Sigmoid colon (tissue), 4 donors: ENCODE measurements around the gene CALML6.

Experiments
- CTCF ChIP-seq, 4 experiments: fragments of 450-650 bp in 3 of 4; fragments of 200-600 bp in 1 of 4; IDR thresholded peaks; one replicate each; pipeline ENCODE4 v1.5.1; 2016 to 2019; ENCODE audit warnings: antibody characterized with exemption in 4 of 4, mild to moderate bottlenecking in 3 of 4, moderate library complexity in 2 of 4
- EP300 ChIP-seq, 4 donors: sonication (generic); formaldehyde crosslinking; IDR thresholded peaks; one replicate each; pipeline ENCODE4 v1.6.1; 2017; ENCODE audit warnings: antibody characterized with exemption in 4 of 4
- POLR2A ChIP-seq, 2 donors: fragments of 450-650 bp; IDR thresholded peaks; one replicate each; pipeline ENCODE4 v1.6.1; 2016; ENCODE audit warnings: antibody characterized with exemption in 2 of 2, mild to moderate bottlenecking in 2 of 2, moderate library complexity in 2 of 2

GRCh38 chr1:1889090-1889750 lies 25.8 kb upstream of the CALML6 start:
- TF ChIP-seq CTCF (IDR thresholded peaks at IDR 0.05) (no peak), POLR2A (IDR thresholded peaks at IDR 0.05) (no peak), EP300 (IDR thresholded peaks at IDR 0.05) (no peak)
